GM10266 (cell line): ENCODE results near the gene CUX1.

ENCODE experiments used
- DNase-seq: peaks from one replicate; pipeline ENCODE4 v3.0.0; 2012; ENCODE audit errors: extremely low spot score
- CTCF ChIP-seq: IDR thresholded peaks from 2 replicates; pipeline ENCODE4 v1.5.1; 2012; ENCODE audit warnings: mild to moderate bottlenecking, low read depth; ENCODE audit not compliant: control insufficient read depth, insufficient read depth; ENCODE audit errors: missing control alignments

CUX1 gene

GRCh38 chr7:102154425-102154824 lies 337.0 kb downstream of the CUX1 start:
- DNase-seq = no peak
- no peak for TF ChIP-seq CTCF

GRCh38 chr7:102155821-102156441 lies 338.5 kb downstream of the CUX1 start:
- TF ChIP-seq CTCF = no peak
- DNase-seq = no peak

- TF ChIP-seq CTCF = no peak
- no peak for DNase-seq
Measured at GRCh38 chr7:102156867-102157266, 339.4 kb downstream of the CUX1 start.

GRCh38 chr7:102165136-102165535 lies 347.7 kb downstream of the CUX1 start:
- DNase-seq = no peak
- no peak for TF ChIP-seq CTCF

GRCh38 chr7:102167254-102167653 lies 349.8 kb downstream of the CUX1 start:
- TF ChIP-seq CTCF = no peak
- no peak for DNase-seq

GRCh38 chr7:102169651-102170392 lies 352.4 kb downstream of the CUX1 start:
- DNase-seq = no peak
- TF ChIP-seq CTCF = no peak

GRCh38 chr7:102170393-102170970 lies 353.1 kb downstream of the CUX1 start:
- TF ChIP-seq CTCF = no peak
- no peak for DNase-seq
